IMR-90 (cell line): ENCODE measurements around the gene KRTAP12-2. TPM values are rescaled to one million over a fixed set of nuclear protein-coding genes. Genes with fewer than 3 reads are reported as not detected.

Source experiments
- ATAC-seq: fragments of 200-7000 bp; cut with Tn5 transposase; 2 replicates; pipeline ENCODE4 v1.9.1; 2020; ENCODE audit warnings: low read depth, mild to moderate bottlenecking, moderate library complexity
- BruUV-seq: library from RNA; stranded (reverse); fragments of 400-500 nt; replicated peaks from 2 replicates; lab custom pipeline; 2021; lab: Mats Ljungman, UMichigan
- CTCF ChIA-PET: fragments of 300-600 bp; formaldehyde crosslinking; extraction: SDS; loops from one replicate; lab custom pipeline; 2021; ENCODE audit warnings: antibody characterized with exemption; lab: Yijun Ruan, JAX
- POLR2A ChIA-PET: fragments of 300-600 bp; sonication (Branson Sonifier 250); formaldehyde crosslinking; loops from one replicate; lab custom pipeline; 2022; ENCODE audit warnings: antibody characterized with exemption; ENCODE audit not compliant: unreplicated experiment; lab: Charles Lee
- DNase-seq: peaks from one replicate; pipeline ENCODE4 v3.0.0; 2013
- H2AFZ ChIP-seq: replicated peaks from 2 replicates; pipeline ENCODE3; 2013; ENCODE audit warnings: low read length, mild to moderate bottlenecking; ENCODE audit not compliant: poor library complexity
- H2AK5ac ChIP-seq: 2 replicates; pipeline ENCODE4 v1.6.1; 2013; ENCODE audit warnings: low read depth, low read length, inconsistent platforms
- H2AK9ac ChIP-seq: replicated peaks from 2 replicates; pipeline ENCODE3; 2013; ENCODE audit warnings: mild to moderate bottlenecking, low read depth, low read length, moderate library complexity; ENCODE audit not compliant: poor library complexity
- H2BK120ac ChIP-seq: 2 replicates; pipeline ENCODE4 v1.6.1; 2013; ENCODE audit warnings: low read depth, low read length, inconsistent platforms
- H2BK15ac ChIP-seq: 3 replicates; pipeline ENCODE4 v1.6.1; 2013; ENCODE audit warnings: low read depth, low read length, inconsistent platforms
- H2BK20ac ChIP-seq: 2 replicates; pipeline ENCODE4 v1.6.1; 2013; ENCODE audit warnings: low read depth, mild to moderate bottlenecking, inconsistent platforms, low read length, moderate library complexity
- H2BK5ac ChIP-seq: 2 replicates; pipeline ENCODE4 v1.6.1; 2013; ENCODE audit warnings: mild to moderate bottlenecking, low read depth, low read length, inconsistent platforms; ENCODE audit not compliant: poor library complexity, severe bottlenecking
- H3K14ac ChIP-seq: replicated peaks from 2 replicates; pipeline ENCODE4 v1.6.1; 2013; ENCODE audit warnings: low read depth, low read length, inconsistent platforms
- H3K18ac ChIP-seq: 2 replicates; pipeline ENCODE4 v1.6.1; 2013; ENCODE audit warnings: low read depth, low read length, control low read depth
- H3K23ac ChIP-seq: 2 replicates; pipeline ENCODE4 v1.6.1; 2013; ENCODE audit warnings: low read depth, low read length, inconsistent platforms
- H3K27ac ChIP-seq: 2 replicates; pipeline ENCODE4 v1.5.1; 2013; ENCODE audit warnings: mild to moderate bottlenecking, control low read depth, low read length; ENCODE audit not compliant: insufficient read depth
- H3K27me3 ChIP-seq: 2 replicates; pipeline ENCODE4 v1.6.1; 2013; ENCODE audit warnings: low read length; ENCODE audit not compliant: control insufficient read depth, insufficient read depth
- H3K36me3 ChIP-seq: 2 replicates; pipeline ENCODE4 v1.6.1; 2013; ENCODE audit warnings: low read length, mixed read lengths; ENCODE audit not compliant: control insufficient read depth, insufficient read depth
- H3K4ac ChIP-seq: 2 replicates; pipeline ENCODE4 v1.6.1; 2013; ENCODE audit warnings: low read depth, low read length, inconsistent platforms
- H3K4me1 ChIP-seq: 2 replicates; pipeline ENCODE4 v1.6.1; 2013; ENCODE audit warnings: low read length, mixed read lengths; ENCODE audit not compliant: control insufficient read depth, insufficient read depth
- H3K4me2 ChIP-seq: 2 replicates; pipeline ENCODE4 v1.6.1; 2013; ENCODE audit warnings: low read depth, mild to moderate bottlenecking, control low read depth, low read length, moderate library complexity
- H3K4me3 ChIP-seq: 2 replicates; pipeline ENCODE4 v1.5.1; 2013; ENCODE audit warnings: low read depth, mild to moderate bottlenecking, control low read depth, low read length, moderate library complexity; ENCODE audit not compliant: insufficient read depth
- H3K56ac ChIP-seq: 2 replicates; pipeline ENCODE4 v1.6.1; 2013; ENCODE audit warnings: low read length, inconsistent platforms; ENCODE audit not compliant: insufficient read depth; ENCODE audit errors: extremely low read depth
- H3K79me1 ChIP-seq, 2 experiments: 2 replicates each; pipeline ENCODE4 v1.6.1; 2013; ENCODE audit warnings: low read length in 2 of 2, inconsistent platforms in 1 of 2, low read depth in 1 of 2
- H3K9ac ChIP-seq: 2 replicates; pipeline ENCODE4 v1.6.1; 2013; ENCODE audit warnings: low read depth, low read length, control low read depth
- H3K9me1 ChIP-seq: 2 replicates; pipeline ENCODE4 v1.6.1; 2013; ENCODE audit warnings: low read length, inconsistent platforms; ENCODE audit not compliant: insufficient read depth
- H3K9me3 ChIP-seq: 2 replicates; pipeline ENCODE4 v1.6.1; 2013; ENCODE audit warnings: low read length; ENCODE audit not compliant: control insufficient read depth, insufficient read depth
- H4K20me1 ChIP-seq: 2 replicates; pipeline ENCODE4 v1.6.1; 2013; ENCODE audit warnings: low read length, inconsistent platforms; ENCODE audit not compliant: insufficient read depth
- H4K5ac ChIP-seq: 2 replicates; pipeline ENCODE4 v1.6.1; 2013; ENCODE audit warnings: mild to moderate bottlenecking, low read depth, low read length, control low read depth
- H4K8ac ChIP-seq, 2 experiments: 2 replicates each; pipeline ENCODE4 v1.6.1; 2013; ENCODE audit warnings: low read depth in 2 of 2, low read length in 2 of 2, control low read depth in 1 of 2, inconsistent platforms in 1 of 2
- H4K91ac ChIP-seq: 2 replicates; pipeline ENCODE4 v1.6.1; 2013; ENCODE audit warnings: low read depth, low read length, inconsistent platforms; ENCODE audit not compliant: insufficient read depth
- BHLHE40 ChIP-seq: fragments of 150-350 bp; IDR thresholded peaks from 2 replicates; pipeline ENCODE4 v1.6.1; 2016; ENCODE audit warnings: mild to moderate bottlenecking, low read depth, low read length
- CEBPB ChIP-seq: IDR thresholded peaks from 2 replicates; pipeline ENCODE4 v1.6.1; 2012; ENCODE audit warnings: low read depth, low read length, improper control_type of control experiment
- CHD1 ChIP-seq: IDR thresholded peaks from 2 replicates; pipeline ENCODE4 v1.6.1; 2012; ENCODE audit warnings: low read depth, low read length, improper control_type of control experiment
- FOS ChIP-seq: fragments of 150-350 bp; IDR thresholded peaks from 2 replicates; pipeline ENCODE4 v1.6.1; 2016; ENCODE audit warnings: low read depth, low read length
- MAFK ChIP-seq: IDR thresholded peaks from 2 replicates; pipeline ENCODE4 v1.6.1; 2012; ENCODE audit warnings: low read depth, low read length, improper control_type of control experiment
- MAZ ChIP-seq: IDR thresholded peaks from 2 replicates; pipeline ENCODE4 v1.6.1; 2012; ENCODE audit warnings: low read depth, mild to moderate bottlenecking, low read length, improper control_type of control experiment, moderate library complexity, borderline replicate concordance
- MXI1 ChIP-seq: IDR thresholded peaks from 2 replicates; pipeline ENCODE4 v1.6.1; 2012; ENCODE audit warnings: low read depth, mild to moderate bottlenecking, low read length, moderate library complexity, borderline replicate concordance
- NFE2L2 ChIP-seq: fragments of 150-350 bp; IDR thresholded peaks from 2 replicates; pipeline ENCODE4 v1.6.1; 2016; ENCODE audit warnings: low read depth, mild to moderate bottlenecking, low read length
- POLR2A ChIP-seq: IDR thresholded peaks from 2 replicates; pipeline ENCODE4 v1.6.1; 2012; ENCODE audit warnings: mild to moderate bottlenecking, low read depth, low read length
- RAD21 ChIP-seq: IDR thresholded peaks from 2 replicates; pipeline ENCODE4 v1.6.1; 2012; ENCODE audit warnings: low read length, improper control_type of control experiment
- RCOR1 ChIP-seq: IDR thresholded peaks from 2 replicates; pipeline ENCODE4 v1.6.1; 2012; ENCODE audit warnings: mild to moderate bottlenecking, low read length, improper control_type of control experiment; ENCODE audit not compliant: insufficient replicate concordance
- RFX5 ChIP-seq: IDR thresholded peaks from 2 replicates; pipeline ENCODE4 v1.8.0; 2012; ENCODE audit warnings: low read depth, mild to moderate bottlenecking, low read length, moderate library complexity
- SMC3 ChIP-seq: fragments of 150-350 bp; IDR thresholded peaks from 2 replicates; pipeline ENCODE4 v1.6.1; 2016; ENCODE audit warnings: low read depth, mild to moderate bottlenecking, antibody characterized with exemption, low read length, moderate library complexity
- USF2 ChIP-seq: fragments of 150-350 bp; IDR thresholded peaks from 2 replicates; pipeline ENCODE4 v1.6.1; 2017; ENCODE audit warnings: mild to moderate bottlenecking, antibody characterized with exemption, low read length, low read depth
- WGBS, 2 experiments: methylation state at CpG; one replicate each; pipeline versions ENCODE4 v1.1.5 to v1.1.7; 2013; ENCODE audit warnings: missing lambda C conversion rate in 2 of 2; ENCODE audit not compliant: insufficient read length in 1 of 2; ENCODE audit errors: extremely low coverage in 2 of 2; 5-methylcytosine and 5-hydroxymethylcytosine counted together
- dilution Hi-C: fragments of 300-500 bp; cut with HindIII; formaldehyde crosslinking; loops from one replicate; pipeline ENCODE4 v1.14.3; 2018; ENCODE audit warnings: low sequenced_read_pairs; ENCODE audit not compliant: unreplicated experiment
- in situ Hi-C: fragments of 300-500 bp; cut with MboI; formaldehyde crosslinking; loops from 3 replicates; pipeline ENCODE4 v1.14.3; 2019; ENCODE audit warnings: low sequenced_read_pairs, inconsistent platforms, mixed read lengths
- intact Hi-C: fragments of 100-400 bp; cut with micrococcal nuclease; formaldehyde crosslinking; loops from 2 replicates; pipeline ENCODE4 v1.10.0; 2022
- polyA plus RNA-seq, 3 experiments: library from polyadenylated mRNA; depleted of rRNA; stranded (reverse); fragments of >200 nt; gene quantifications; 2 replicates each; pipeline ENCODE4 v1.2.3, GENCODE V29; 2012; ENCODE audit warnings: low replicate concordance in 1 of 3
- total RNA-seq: library from RNA; depleted of rRNA; stranded (reverse); fragments of >200 nt; gene quantifications from 2 replicates; pipeline ENCODE4 v1.2.3, GENCODE V29; 2012
- TF ChIP-seq, protein P1 (sequence below): fragments of 150-350 bp; IDR thresholded peaks from 2 replicates; pipeline ENCODE4 v1.6.1; 2016; ENCODE audit warnings: low read depth, mild to moderate bottlenecking, low read length, moderate library complexity, borderline replicate concordance
- TF ChIP-seq, protein P2 (sequence below): conservative IDR thresholded peaks from 2 replicates; pipeline ENCODE4 v1.5.1; 2012; ENCODE audit warnings: mild to moderate bottlenecking, low read depth, low read length, improper control_type of control experiment

The KRTAP12-2 gene
- total and polyA plus RNA-seq, 2 of the 4 experiments (the other 2 are of a cell fraction), result not detected

DNA sequence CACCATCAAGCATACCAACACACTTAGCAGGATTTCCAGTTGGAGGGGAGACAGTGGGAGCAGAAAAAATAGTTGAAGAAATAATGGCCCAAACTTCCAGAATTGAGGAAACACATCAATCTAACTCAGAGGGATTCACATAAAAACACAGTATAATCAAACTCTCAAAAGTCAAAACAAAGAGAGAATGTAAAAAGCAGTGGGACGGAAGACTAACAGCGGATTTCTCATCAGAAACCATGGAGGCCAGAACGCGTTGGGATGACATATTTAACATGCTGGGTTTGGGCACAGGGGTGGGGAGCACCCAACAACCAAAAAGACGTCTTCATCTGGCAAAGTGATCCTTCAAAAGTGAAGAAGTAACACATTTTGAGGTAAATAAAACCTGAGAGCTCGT, 46.8 kb downstream of the KRTAP12-2 start:
- 33% methylated on average over 1 of the region's 6 CpGs; no CpG with 5 or more reads in 1 of the 2 experiments for WGBS, 2 experiments

More for the DNA sequence above, 46.8 kb downstream of the KRTAP12-2 start:
- Histone ChIP-seq H3K18ac (no peak overlapping the region), H2BK20ac (no peak overlapping the region), H2AK5ac (no peak overlapping the region), H3K4me1 (no peaks in the 10 kb centered on the region), H3K4ac (no peak overlapping the region), H3K79me1 (no peaks in the 10 kb centered on the region), H3K36me3 (no peaks in the 10 kb centered on the region), H4K8ac (no peak overlapping the region), H3K9me3 (peaks cover 1% of the 10 kb centered on the region; the same call in 1 of the 2 replicates), H3K14ac (no peak overlapping the region), H3K27me3 (peaks cover 3% of the 10 kb centered on the region; the same call in 1 of the 2 replicates), H4K5ac (no peak overlapping the region), H4K20me1 (no peaks in the 10 kb centered on the region), H3K9me1 (no peaks in the 10 kb centered on the region), H3K9ac (no peak overlapping the region), H3K4me2 (no peak overlapping the region), H2BK5ac (no peak overlapping the region), H2BK120ac (no peak overlapping the region), H3K27ac (no peak overlapping the region), H2AK9ac (no peak overlapping the region), H4K91ac (no peak overlapping the region), H3K23ac (no peak overlapping the region), H3K56ac (no peak overlapping the region), H2BK15ac (no peak overlapping the region), H3K4me3 (no peak overlapping the region), H2AFZ (no peak overlapping the region)
- DNase-seq (no peak), ATAC-seq (no peak)
- ChIA-PET POLR2A (no interaction called here), CTCF (no interaction called here)
- dilution Hi-C loops, result no loop called here
- intact Hi-C loops, result no loop called here
- no TSS peak for BruUV-seq
- TF ChIP-seq MAZ, result no peak
- TF ChIP-seq BHLHE40, result no peak
- no peak for TF ChIP-seq CEBPB
- no peak for TF ChIP-seq RAD21
- no peak for TF ChIP-seq MAFK
- no peak for TF ChIP-seq MXI1
- TF ChIP-seq, protein P1, sequence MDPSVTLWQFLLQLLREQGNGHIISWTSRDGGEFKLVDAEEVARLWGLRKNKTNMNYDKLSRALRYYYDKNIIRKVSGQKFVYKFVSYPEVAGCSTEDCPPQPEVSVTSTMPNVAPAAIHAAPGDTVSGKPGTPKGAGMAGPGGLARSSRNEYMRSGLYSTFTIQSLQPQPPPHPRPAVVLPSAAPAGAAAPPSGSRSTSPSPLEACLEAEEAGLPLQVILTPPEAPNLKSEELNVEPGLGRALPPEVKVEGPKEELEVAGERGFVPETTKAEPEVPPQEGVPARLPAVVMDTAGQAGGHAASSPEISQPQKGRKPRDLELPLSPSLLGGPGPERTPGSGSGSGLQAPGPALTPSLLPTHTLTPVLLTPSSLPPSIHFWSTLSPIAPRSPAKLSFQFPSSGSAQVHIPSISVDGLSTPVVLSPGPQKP, result no peak
- TF ChIP-seq SMC3, result no peak
- TF ChIP-seq USF2, result no peak
- TF ChIP-seq CHD1, result no peak
- no peak for TF ChIP-seq RCOR1
- no peak for TF ChIP-seq FOS
- TF ChIP-seq RFX5, result no peak
- TF ChIP-seq NFE2L2, result no peak
- TF ChIP-seq, protein P2, sequence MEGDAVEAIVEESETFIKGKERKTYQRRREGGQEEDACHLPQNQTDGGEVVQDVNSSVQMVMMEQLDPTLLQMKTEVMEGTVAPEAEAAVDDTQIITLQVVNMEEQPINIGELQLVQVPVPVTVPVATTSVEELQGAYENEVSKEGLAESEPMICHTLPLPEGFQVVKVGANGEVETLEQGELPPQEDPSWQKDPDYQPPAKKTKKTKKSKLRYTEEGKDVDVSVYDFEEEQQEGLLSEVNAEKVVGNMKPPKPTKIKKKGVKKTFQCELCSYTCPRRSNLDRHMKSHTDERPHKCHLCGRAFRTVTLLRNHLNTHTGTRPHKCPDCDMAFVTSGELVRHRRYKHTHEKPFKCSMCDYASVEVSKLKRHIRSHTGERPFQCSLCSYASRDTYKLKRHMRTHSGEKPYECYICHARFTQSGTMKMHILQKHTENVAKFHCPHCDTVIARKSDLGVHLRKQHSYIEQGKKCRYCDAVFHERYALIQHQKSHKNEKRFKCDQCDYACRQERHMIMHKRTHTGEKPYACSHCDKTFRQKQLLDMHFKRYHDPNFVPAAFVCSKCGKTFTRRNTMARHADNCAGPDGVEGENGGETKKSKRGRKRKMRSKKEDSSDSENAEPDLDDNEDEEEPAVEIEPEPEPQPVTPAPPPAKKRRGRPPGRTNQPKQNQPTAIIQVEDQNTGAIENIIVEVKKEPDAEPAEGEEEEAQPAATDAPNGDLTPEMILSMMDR, result no peak
- no peak for TF ChIP-seq POLR2A
- in situ Hi-C loops, result no loop called here
